Gastrocnemius medialis (tissue), 4 donors: ENCODE results near the gene BICDL1.

ENCODE experiments used
- CTCF ChIP-seq, 5 experiments: fragments of 450-650 bp in 3 of 5; fragments of 200-600 bp in 2 of 5; sonication (generic) in 2 of 5; IDR thresholded peaks in 4 of 5; conservative IDR thresholded peaks in 1 of 5; 1 replicate in 4 of 5; 2 replicates in 1 of 5; pipeline ENCODE4 v1.5.1; 2016 to 2019; ENCODE audit warnings: antibody characterized with exemption in 5 of 5, mild to moderate bottlenecking in 3 of 5, moderate library complexity in 3 of 5
- POLR2A ChIP-seq, 2 donors: fragments of 450-650 bp; IDR thresholded peaks; one replicate each; pipeline ENCODE4 v1.6.1; 2017; ENCODE audit warnings: antibody characterized with exemption in 2 of 2, mild to moderate bottlenecking in 2 of 2, moderate library complexity in 2 of 2

GRCh38 chr12:120069278-120069677 is 80.2 kb downstream of the BICDL1 start:
- no peak for TF ChIP-seq POLR2A (IDR thresholded peaks at IDR 0.05)
- no peak for TF ChIP-seq CTCF (IDR thresholded peaks at IDR 0.05 in 4 of 5, conservative IDR thresholded peaks at IDR 0.05 in 1 of 5)
